Measurements from ENCODE around the gene SF3B1.

DNA sequence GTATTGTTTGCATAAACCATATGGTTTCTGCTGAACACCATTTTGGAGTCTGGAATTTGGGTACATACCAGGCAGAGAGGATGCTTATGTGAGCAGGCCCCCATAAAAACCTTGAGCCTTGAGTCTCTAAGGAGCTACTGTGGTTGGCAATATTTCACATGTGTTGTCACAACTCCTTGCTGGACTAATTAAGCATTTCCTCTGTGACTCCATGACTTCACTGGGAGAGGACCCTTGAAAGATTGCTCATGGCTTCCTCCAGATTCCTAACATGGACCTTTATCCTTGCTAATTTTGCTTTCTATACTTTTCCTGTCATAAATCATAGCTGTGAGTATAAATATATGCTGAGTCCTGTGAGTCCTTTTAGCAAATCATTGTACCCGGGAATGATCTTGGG lies 10.9 kb upstream of the SF3B1 start:
- TF ChIP-seq, protein P1, sequence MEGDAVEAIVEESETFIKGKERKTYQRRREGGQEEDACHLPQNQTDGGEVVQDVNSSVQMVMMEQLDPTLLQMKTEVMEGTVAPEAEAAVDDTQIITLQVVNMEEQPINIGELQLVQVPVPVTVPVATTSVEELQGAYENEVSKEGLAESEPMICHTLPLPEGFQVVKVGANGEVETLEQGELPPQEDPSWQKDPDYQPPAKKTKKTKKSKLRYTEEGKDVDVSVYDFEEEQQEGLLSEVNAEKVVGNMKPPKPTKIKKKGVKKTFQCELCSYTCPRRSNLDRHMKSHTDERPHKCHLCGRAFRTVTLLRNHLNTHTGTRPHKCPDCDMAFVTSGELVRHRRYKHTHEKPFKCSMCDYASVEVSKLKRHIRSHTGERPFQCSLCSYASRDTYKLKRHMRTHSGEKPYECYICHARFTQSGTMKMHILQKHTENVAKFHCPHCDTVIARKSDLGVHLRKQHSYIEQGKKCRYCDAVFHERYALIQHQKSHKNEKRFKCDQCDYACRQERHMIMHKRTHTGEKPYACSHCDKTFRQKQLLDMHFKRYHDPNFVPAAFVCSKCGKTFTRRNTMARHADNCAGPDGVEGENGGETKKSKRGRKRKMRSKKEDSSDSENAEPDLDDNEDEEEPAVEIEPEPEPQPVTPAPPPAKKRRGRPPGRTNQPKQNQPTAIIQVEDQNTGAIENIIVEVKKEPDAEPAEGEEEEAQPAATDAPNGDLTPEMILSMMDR (IDR thresholded peaks at IDR 0.05): no peak
- TF ChIP-seq POLR2A (IDR thresholded peaks at IDR 0.05): no peak

Data from vagina (tissue), 2 donors.